Occipital lobe (tissue), 2 donors: ENCODE measurements around the gene PRKD2. TPM values are rescaled to one million over a fixed set of nuclear protein-coding genes. Genes with fewer than 3 reads are reported as not detected.

Experiments
- DNase-seq: peaks from one replicate; lab custom pipeline; 2025; lab: John Stamatoyannopoulos, UW
- total RNA-seq: library from RNA; depleted of rRNA; stranded (reverse); fragments of >200 nt; gene quantifications from one replicate; pipeline ENCODE4 v1.2.3, GENCODE V29; 2014

The PRKD2 gene
- total RNA-seq, 1 donor from 2014 or later, result 4.7 TPM

DNA sequence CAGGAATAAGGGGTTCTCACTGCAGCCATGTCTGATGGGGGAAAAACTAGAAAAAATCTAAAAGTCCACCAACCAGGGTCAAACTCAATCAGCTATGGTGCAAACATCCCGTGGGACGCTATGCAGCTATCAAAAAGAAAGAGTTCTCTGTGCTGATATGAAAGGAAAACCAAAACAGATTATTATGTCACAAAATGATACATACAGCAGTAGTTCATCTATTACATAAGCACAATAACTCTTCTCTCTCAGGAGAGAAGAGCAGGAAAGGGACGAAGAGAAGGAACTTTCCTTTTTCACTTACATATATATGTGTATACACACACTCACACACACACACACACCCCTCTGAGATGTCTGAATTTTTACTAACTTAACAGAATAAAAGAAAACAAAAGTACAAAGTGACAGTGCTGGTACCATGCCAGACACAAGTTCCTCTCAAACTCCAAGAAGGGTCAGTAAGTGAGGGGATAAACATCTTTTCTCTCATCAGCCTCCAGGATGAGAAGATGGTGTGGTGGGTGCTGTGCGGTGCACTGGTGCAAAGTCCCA lies 26.1 kb upstream of the PRKD2 start:
- no peak for DNase-seq

DNA sequence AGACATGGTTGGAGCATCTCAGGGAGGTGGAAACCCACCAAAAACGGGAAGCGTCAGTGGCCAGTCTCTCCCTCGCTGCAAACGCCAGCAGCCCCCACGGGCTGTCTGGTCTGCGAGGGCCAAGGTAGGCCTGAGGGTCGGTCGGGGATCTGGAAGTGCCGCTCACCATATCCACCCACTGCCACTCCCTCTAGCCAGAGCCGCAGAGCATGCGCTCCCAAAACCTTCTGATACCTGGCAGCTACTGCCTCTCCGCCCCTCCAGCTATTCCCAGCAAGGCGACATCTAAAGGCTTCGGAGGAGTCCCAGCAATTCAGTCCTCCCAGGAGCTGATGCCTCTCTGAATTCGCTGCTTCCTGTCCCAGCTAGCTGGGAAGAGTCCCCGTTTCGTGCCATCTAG lies 24.5 kb upstream of the PRKD2 start:
- peak; percentile 30 for DNase-seq

DNA sequence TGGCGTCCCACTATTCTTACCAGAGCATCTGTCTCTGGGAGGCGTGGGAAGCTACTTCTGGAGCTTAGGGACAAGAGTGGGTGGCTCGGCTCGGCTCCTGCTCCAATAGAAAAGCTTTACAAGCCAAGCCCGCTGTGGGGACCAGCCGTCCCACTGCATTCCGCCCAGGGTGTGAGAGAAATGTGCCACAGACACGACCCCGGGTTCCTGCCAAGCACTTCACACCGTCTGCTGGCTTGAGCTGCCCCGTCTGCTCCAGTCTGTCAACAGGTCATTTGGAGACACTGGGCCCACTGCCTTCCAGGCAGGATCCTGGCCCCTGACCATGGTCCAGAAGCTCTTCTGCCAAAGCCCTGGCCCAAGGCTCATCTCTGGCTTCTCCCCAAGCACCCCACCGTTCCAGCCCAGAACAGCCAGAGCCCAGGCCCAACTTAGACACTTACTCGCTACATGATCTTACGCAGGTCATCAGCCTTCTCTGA lies 22.4 kb upstream of the PRKD2 start:
- peak; percentile 71 for DNase-seq

DNA sequence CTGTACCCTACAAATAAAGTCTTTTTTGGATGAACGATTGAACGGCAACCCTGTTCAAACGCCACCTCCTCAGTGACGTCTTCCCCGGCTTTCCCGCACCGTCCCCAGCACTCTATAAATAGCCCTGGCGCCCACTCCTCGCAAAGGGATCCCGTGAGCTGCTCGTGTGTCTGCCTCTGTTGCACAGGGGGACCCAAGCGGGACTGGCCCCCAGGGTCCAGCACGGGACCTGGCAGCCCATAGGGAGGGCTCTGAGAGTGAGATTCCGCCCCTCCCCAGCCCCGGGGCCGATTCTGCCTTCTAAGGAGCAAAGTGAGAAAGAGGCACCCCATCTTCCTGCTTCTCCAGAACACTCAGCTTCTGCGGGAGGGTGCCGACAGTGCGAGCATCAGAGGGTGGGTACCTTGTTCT lies 20.9 kb upstream of the PRKD2 start:
- no peak for DNase-seq

DNA sequence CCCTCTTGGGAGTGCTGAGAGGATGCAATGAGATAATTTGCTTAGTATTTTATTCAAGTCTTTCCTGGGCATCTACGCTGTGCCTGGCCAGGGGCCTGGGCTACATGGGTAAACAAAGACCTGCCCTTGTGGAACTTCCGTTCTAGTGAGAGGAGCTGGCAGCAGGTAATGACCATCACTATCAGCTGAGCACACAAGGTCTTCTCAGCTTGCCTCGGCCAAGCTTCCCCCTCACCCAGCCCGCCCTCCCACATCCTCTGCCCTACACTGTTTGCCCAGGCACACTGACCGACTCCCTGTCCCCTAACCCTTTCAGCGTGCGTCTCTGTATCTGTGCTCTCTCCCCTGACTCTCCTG lies 20.4 kb upstream of the PRKD2 start:
- no peak for DNase-seq

DNA sequence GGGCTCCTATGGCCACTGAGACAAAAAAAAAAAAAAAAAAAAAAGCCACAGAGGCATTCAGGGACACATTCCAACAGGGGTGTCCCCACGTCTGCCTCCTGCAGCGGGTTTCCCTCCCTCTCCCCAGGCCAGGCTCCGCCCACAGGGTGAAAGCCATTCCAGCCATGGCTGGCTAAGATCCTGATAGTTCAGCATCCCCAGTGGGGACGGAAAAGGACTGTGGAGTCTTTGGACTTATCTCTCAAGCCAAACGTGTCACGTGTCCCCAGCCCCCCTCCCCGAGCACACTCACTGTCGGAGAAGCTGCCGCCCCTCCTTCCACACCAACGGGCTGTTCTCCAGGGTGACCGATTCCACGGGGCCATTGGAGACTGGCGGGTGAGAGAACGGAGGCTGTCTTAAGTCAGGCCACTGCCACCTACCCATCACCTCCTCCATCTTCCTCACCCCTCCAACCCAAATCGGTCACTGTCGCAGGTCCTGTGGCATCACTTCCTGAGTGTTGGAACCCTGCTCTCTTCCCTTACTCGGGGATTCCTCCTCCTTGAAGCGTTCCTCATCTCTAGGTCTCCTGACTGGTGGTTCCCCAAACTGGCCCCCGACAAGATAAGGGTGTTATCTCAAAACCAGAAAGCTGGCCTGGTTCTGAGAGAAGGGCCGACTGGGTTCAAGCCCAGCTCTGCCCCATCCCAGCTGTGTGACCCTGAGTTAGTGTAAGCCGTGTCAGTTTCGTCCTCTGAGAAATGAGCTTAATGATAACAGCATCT lies 19.8 kb upstream of the PRKD2 start:
- no peak for DNase-seq

DNA sequence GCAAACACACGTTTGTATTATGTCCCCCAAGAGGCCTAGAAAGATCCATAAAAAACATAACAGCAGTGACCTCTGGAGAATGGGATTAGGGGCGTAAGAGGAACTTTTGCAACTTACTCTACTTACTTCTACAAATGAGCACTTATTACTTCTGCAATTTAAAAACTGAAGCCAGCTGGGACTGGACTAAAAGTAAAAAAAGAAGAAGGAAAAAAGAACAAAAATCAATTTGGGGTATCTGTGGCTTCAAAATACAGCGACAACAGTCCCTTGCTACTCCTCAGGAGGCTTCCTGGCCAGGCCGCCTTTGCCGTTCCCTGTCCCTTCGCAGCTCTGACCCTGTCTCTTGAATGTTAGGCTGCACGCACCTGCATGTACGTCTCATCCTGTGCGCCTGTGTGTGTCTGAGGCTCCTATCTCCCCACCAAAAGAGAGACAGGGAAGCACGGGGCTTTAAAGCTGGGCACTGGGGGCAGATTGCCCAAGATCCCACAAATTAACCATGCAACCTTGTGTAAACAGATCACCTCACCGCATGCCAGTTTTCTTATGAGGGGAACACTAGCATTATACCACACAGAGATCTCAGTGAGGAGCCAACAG lies 16.9 kb upstream of the PRKD2 start:
- DNase-seq, result no peak

DNA sequence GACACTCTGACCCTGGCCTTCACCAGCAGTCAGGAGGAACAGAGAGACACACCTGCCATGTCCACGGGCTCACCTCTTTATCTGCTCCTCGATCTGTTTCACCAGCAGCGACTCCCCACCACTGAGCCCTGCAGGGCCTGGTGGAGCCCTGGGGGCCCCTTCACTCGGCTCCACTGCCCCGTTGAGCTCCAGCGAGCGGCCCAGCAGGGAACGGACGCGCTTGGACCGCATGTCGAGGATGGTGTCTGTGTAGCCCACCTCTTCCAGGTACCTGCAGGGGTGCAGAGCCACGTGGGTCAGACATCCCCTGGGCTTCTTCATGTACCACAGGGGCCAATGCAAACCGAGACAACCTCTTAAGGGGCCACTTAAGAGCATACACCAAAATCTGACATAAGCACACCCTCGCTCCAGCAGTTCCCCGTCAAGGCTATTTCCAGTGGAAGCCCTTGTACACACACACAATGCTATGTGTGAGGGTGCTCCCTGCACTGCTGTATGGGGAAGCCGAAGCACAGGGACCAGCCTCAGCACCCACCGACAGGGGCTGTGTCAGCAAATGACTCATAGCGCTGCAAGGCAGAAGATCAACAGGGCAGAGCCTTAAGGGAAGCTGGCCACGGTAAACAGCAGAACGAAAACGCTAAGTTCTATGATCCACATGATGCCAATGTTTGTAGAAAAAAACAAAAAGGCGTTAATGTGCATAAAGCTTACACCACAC lies 16.2 kb upstream of the PRKD2 start:
- DNase-seq, result no peak

DNA sequence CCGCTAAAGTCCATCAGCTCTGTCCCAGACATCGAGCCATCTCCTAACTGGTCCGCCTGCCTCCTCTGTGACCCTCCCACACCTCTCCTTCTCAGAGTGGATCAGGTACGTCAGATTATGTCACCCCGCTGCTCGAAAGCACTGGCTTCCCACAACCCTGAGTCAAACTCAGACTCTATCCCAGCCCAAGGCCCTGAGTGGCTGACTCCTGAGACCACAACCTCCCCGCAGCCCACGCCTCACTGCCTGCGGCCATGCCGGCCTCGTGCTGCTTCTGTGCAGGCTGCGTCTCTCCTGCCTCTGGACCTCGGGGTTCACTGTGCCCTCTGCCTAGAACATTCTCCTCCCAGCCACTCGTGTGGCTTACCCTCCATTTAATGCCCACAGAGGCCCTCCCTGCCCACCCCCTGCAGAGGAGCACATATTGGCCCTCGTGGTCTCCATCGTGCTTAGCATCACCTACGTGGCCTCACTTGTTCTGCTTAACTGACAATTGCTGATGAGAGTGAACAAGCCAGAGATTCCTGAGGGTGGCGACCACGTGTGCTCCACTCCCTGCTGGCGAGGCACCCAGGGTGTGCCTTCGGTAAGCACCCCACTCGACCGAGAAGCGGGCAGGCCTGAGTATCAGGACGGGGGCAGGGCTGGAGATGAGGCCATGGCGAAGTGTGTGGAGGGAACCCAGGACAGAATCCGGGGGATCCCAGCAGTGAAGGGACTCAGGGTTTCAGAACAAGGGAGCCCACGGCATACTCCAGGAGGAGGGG lies 15.4 kb upstream of the PRKD2 start:
- no peak for DNase-seq

DNA sequence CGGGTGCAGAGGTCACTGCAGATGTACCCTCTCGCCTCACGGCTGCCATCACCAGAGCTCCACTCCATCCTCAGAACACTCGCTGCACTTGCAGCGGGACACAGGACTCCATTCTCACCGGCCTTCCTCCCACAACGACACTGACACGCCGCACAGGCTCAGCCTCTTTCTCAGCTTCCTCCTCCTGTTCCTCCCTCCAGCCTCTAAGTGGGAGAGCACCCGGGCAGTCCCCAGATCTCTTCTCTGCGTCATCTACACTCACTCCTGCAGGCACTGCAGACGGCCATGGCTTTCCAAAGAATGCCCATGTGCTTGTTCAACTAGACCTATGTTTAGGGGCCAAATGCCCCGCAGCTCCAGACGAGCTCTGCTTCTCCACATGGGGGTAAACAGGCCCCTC lies 14.7 kb upstream of the PRKD2 start:
- DNase-seq, result peak; percentile 57

DNA sequence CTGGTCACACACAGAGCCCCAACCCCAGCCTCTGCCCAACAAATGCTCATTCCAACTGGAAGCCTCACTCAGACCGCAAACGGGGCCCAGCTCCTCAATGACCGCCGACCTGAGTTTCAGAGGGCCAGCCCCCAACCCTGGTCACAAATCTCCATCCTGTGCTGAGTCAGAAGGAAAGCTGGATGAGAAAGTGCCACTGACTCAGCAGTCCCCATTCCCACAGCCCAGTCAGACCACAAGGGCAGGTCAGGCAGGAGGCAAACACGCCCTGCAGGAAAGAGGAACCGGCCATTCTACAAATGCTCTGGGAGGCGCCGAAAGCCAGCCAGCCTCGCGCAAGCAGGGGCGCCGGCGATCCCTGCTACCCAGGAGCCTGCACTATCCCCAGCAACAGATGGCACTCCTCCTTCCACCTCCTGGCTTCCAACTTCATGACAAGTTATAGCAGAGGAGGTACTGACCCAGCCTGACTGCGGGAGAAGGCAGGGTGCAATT lies 14.1 kb upstream of the PRKD2 start:
- peak; percentile 28 for DNase-seq

DNA sequence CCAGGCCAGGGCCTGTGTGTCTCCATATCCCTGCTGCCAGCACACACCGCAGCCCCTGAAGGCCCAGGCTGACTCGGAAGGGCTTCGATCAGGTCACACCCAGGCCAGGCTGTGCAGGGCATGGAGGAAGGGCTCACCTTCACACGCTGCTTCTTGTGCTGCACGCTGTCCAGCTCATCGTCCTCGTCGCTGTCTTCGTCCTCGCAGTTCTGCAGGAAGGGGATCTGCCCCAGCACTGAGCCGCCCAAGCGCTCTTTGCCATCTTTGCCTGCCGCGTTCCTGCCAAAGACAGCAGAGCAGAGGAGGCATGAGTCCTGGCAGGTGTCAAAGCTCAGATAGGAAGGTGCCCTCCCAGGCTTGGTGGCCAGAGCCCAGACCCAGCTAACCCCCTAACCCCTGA lies 13.7 kb upstream of the PRKD2 start:
- no peak for DNase-seq

DNA sequence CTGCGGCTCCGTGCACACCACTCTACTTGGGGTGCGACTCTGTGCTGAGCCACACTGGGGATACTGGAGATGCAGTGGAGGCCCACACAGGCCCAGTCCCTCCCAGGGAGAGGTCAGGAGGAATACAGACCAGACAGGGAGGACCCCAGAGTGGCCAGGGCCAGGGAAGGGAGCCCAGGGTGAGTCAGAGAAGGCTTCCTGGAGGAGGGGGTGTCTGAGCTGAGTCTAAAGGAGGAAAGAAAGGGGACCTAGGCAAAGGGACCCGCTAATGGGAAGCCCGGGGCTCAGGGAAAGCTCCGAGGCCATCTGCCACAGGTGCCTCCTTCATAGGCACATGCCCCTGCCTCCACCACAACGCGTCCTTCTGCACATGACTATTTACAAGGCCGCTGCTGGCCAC lies 13.3 kb upstream of the PRKD2 start:
- DNase-seq, result no peak

DNA sequence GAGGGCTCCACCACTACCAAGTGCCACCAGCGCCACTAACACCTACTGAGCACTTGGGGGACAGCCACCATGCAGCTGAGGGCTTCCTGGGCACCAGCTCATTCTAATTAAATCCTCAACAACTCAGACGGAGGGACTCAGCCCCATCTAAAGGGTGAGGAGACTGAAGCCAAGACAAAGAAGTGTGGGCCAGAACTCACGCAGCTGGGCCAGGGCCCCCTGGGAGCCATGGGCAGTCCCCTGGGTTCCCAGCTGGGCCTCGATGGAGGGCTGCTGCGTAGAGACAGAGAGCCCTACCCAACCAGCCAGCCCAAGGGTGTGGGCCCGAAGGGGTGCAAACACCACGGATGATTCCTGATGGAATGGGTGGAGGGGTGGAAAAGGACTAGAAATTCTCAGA lies 12.8 kb upstream of the PRKD2 start:
- no peak for DNase-seq

DNA sequence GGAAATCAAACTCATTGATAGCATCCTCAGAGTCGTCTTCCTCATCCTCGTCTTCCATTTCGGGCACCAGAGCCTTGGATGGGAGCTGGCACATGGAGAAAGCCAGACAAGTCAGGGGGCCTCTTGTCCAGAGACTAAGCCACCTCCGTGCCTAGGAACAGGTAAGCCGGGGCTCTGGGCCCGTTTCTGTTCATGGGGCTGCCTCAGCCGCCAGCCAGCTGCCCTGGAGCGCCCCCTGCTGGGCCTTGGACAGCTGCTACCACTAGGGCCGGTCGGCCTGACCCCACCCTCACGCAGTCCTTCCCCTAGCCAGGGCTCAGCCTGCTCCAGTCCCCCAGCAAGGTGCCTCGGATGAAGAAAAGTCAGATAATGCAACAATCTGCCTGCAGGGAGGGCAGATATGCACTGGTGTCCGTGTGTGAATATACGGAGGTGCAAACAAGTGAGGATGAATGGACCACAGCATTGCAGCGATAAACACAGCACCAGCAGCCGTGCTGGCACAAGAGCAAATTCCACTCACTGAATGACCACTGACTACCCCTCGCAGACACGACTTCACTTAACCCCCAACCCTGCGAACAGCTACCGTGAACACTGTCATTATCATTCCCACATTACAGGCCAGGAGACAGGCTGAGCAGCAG lies 11.9 kb upstream of the PRKD2 start:
- DNase-seq, result no peak

DNA sequence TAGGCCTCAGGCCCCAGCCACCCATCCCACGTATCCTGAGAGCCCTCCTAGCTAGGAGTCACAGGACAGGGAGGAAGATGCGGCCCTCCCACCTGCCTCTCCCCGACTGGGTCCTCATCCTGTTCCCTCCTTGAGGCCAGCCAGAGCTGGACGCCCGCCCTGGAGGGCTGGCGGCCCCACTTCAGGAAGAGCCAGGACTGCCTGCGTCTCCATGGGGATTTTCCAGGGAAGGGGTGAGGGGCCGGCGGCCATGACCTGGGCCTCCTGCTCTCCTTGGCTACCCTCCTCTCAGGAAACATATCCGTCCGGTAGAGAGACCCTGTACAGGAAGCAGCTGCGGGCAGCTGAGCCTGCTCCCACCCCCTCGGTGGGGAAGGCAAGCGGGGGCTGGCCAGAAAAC lies 11.3 kb upstream of the PRKD2 start:
- DNase-seq, result no peak

DNA sequence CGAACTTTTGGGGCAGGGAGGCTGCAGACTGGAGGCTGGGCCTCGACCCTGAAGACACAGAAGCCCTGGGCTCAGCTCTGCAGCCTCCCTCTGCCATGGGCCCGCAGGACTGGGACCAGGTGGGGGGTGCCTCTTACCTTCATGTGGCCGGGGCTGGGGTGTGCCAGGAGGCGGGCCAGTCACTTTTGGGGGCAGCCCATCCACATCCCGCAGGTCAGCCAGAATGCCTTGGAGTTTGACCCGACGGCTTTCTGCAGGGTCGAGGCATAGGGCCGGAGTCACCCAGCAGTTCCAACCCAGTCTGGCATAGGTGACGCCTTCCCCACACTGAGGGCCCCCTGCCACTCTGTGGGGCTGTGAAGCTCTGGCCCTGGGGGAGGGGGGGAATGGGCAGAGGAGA lies 10.8 kb upstream of the PRKD2 start:
- no peak for DNase-seq

DNA sequence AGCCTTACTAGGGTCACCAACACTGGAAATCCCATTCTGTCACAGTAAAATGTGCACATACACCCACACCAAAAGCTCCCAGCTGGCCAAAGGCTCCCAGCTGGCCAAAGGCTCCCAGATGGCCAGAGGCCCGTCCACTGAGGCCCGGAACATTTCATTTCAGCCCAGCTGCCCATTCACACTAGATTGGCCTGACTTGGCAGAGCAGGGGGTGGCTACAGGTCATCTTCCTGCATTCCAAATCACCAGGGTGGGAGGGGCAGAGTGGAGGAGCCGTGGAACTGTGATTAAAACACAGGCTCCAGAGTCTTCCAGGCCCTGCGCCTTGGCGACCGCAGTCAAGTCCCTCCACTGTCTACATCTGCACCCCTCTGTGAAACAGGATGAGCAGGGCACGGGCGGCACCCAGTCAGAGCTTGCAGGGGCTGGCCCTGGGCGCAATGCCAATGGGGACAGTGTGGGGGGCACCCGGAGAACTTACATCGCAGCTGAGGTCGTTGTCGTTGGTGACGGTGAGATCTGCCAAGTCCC lies 10.1 kb upstream of the PRKD2 start:
- no peak for DNase-seq

DNA sequence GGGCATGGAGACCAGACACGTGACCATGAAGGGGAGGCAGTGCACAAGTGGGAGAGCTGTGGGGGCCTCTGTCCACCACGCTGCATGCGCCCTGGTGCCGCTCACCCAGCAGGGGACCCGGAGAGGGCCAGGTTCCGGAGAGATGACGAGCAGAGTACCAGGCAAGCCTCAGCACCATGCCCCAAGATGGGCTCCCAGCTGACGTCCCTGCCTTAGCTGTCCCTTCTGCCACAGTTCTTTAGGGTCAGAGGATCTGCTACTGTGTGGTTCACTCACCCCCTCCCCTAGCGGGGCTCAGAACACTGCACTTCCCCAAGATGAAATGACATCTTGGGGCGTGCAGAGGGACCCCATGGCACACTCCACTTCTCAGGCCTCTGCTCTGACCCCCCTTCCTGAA lies 9.6 kb upstream of the PRKD2 start:
- DNase-seq, result no peak

DNA sequence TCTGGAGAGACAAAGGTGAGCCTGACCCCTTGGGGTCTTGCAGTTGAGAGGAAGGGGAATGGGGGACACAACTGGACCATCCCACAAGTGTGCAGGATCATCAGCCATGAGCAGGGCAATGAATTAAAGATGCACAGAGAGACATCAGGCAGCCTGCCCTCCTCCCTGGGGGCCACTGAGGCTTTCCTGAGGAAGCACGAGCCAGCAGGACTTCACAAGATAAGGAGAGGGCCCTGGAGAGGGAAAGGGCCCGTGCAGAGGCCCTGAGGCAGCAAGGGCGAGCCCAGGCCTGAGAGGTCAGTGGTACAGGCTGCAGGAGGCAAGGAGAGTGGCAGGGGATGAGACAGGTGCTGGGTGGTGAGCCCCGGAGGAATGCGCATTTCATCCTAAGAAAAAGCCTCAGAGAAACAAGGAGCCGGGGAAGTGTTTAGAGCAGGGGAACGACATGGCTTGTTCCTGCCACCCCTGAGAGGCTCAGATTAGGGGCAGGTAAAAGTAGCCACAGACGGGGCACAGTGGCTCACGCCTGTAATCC lies 9.0 kb upstream of the PRKD2 start:
- DNase-seq, result no peak
